Neutrophil (primary cell): Measurements from ENCODE around the gene SPHK2.

ENCODE experiments used
- H3K27ac ChIP-seq: fragments of 200-600 bp; sonication (generic); 2 replicates; pipeline ENCODE4 v1.5.1; 2016; ENCODE audit warnings: mild to moderate bottlenecking, moderate library complexity
- H3K27me3 ChIP-seq: fragments of 200-600 bp; sonication (generic); 2 replicates; pipeline ENCODE4 v1.6.0; 2016; ENCODE audit warnings: mild to moderate bottlenecking
- H3K36me3 ChIP-seq: fragments of 200-600 bp; sonication (generic); 2 replicates; pipeline ENCODE4 v1.5.1; 2017
- H3K4me1 ChIP-seq, 2 experiments: fragments of 200-600 bp in 1 of 2; sonication (generic) in 1 of 2; 1 replicate in 1 of 2; 2 replicates in 1 of 2; pipeline versions ENCODE4 v1.5.1 to v1.6.1; 2013 to 2016; ENCODE audit warnings: low read depth in 1 of 2, low read length in 1 of 2, mild to moderate bottlenecking in 1 of 2, moderate library complexity in 1 of 2; ENCODE audit not compliant: control insufficient read depth in 1 of 2, insufficient read depth in 1 of 2
- H3K4me3 ChIP-seq, 2 experiments: fragments of 200-600 bp in 1 of 2; sonication (generic) in 1 of 2; 1 replicate in 1 of 2; 2 replicates in 1 of 2; pipeline ENCODE4 v1.5.1; 2013 to 2016; ENCODE audit warnings: low read depth in 1 of 2, low read length in 1 of 2, mild to moderate bottlenecking in 1 of 2, moderate library complexity in 1 of 2
- H3K9me3 ChIP-seq: fragments of 200-600 bp; sonication (generic); 2 replicates; pipeline ENCODE4 v1.5.1; 2016
- TF ChIP-seq, protein P1 (sequence below): fragments of 200-600 bp; sonication (generic); IDR thresholded peaks from 2 replicates; pipeline ENCODE4 v1.5.1; 2016; ENCODE audit warnings: antibody characterized with exemption

SPHK2 gene

GRCh38 chr19:48591021-48591420, 28.3 kb upstream of the SPHK2 start:
- no peaks in the 10 kb centered on the region for H3K9me3 ChIP-seq

GRCh38 chr19:48595171-48595570, 24.1 kb upstream of the SPHK2 start:
- Histone ChIP-seq H3K27me3 (peaks cover 7% of the 10 kb centered on the region), H3K4me3 (no peak overlapping the region), H3K36me3 (no peaks in the 10 kb centered on the region), H3K27ac (no peak overlapping the region), H3K4me1 (no peaks in the 10 kb centered on the region), H3K9me3 (no peaks in the 10 kb centered on the region)
- TF ChIP-seq, protein P1, sequence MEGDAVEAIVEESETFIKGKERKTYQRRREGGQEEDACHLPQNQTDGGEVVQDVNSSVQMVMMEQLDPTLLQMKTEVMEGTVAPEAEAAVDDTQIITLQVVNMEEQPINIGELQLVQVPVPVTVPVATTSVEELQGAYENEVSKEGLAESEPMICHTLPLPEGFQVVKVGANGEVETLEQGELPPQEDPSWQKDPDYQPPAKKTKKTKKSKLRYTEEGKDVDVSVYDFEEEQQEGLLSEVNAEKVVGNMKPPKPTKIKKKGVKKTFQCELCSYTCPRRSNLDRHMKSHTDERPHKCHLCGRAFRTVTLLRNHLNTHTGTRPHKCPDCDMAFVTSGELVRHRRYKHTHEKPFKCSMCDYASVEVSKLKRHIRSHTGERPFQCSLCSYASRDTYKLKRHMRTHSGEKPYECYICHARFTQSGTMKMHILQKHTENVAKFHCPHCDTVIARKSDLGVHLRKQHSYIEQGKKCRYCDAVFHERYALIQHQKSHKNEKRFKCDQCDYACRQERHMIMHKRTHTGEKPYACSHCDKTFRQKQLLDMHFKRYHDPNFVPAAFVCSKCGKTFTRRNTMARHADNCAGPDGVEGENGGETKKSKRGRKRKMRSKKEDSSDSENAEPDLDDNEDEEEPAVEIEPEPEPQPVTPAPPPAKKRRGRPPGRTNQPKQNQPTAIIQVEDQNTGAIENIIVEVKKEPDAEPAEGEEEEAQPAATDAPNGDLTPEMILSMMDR = no peak

More at GRCh38 chr19:48591021-48591420, 28.3 kb upstream of the SPHK2 start:
- Histone ChIP-seq H3K27me3 (peaks cover 21% of the 10 kb centered on the region), H3K36me3 (no peaks in the 10 kb centered on the region), H3K4me1 (peaks cover 8 to 9% of the 10 kb centered on the region in 2 experiments), H3K4me3 (no peak overlapping the region), H3K27ac (no peak overlapping the region)
- TF ChIP-seq, protein P1 = no peak

GRCh38 chr19:48595833-48596232, 23.5 kb upstream of the SPHK2 start:
- Histone ChIP-seq H3K4me3 (no peak overlapping the region), H3K27ac (no peak overlapping the region), H3K27me3 (peaks cover 7% of the 10 kb centered on the region), H3K4me1 (no peaks in the 10 kb centered on the region), H3K9me3 (no peaks in the 10 kb centered on the region), H3K36me3 (no peaks in the 10 kb centered on the region)
- TF ChIP-seq, protein P1 = no peak

- peaks cover 4% of the 10 kb centered on the region for H3K27me3 ChIP-seq
- H3K27ac ChIP-seq = no peak overlapping the region
- H3K4me1 ChIP-seq = no peaks in the 10 kb centered on the region
- TF ChIP-seq, protein P1 = no peak
- H3K9me3 ChIP-seq = no peaks in the 10 kb centered on the region
- no peaks in the 10 kb centered on the region for H3K36me3 ChIP-seq
- H3K4me3 ChIP-seq = no peak overlapping the region
These were observed 23.1 kb upstream of the SPHK2 start for GRCh38 chr19:48596237-48596636.

- no peaks in the 10 kb centered on the region for H3K4me1 ChIP-seq
- no peaks in the 10 kb centered on the region for H3K9me3 ChIP-seq
- TF ChIP-seq, protein P1 = no peak
- H3K4me3 ChIP-seq = no peak overlapping the region
- no peaks in the 10 kb centered on the region for H3K27me3 ChIP-seq
- H3K36me3 ChIP-seq = no peaks in the 10 kb centered on the region
- H3K27ac ChIP-seq = no peak overlapping the region
These were observed 22.4 kb upstream of the SPHK2 start for GRCh38 chr19:48596679-48597465.
